ENCODE data around the gene ATF5. TPM values are rescaled to one million over a fixed set of nuclear protein-coding genes. Genes with fewer than 3 reads are reported as not detected.

The ATF5 gene
- total and polyA plus RNA-seq, 2 of the 13 experiments (the other 11 are each of a cell fraction or from before 2014, with no cell fraction given) = 5.2 to 10.3 TPM

DNA sequence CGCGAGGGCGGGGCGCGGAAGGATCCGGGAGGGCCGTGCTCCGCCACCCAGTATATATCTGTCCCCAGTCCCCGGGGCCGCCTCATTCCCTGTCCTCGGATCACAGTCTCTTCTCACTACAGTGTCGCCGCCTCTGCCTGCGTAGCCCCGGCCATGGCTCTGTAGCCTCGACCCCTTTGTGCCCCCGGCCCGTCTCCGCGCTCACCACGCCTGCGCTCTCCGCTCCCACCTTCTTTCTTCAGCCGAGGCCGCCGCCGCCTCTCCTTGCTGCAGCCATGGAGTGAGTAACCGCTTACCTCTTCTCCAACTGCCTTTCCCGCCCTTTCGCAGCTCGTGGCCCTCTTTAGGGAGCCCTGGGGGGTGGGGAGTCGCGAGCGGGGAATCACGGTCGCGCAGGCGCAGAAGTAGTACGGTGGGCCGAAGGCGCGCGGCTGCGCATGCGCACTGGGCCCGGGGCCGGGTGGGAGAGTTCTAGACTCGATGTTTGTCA, at the start of gene ATF5, which contains the start of gene NUP62 (continued):
- TF ChIP-seq ZNF264 (CRISPR knock-in tag; IDR thresholded peaks at IDR 0.05) (peak; percentile 79; the same call in 1 of the 2 replicates), TCF12 (IDR thresholded peaks at IDR 0.05) (no peak), TCF12 (CRISPR knock-in tag; IDR thresholded peaks at IDR 0.05) (no peak), SNRNP70 (IDR thresholded peaks at IDR 0.05; ENCODE audit: low read depth, low read length) (no peak), REL (CRISPR knock-in tag; conservative IDR thresholded peaks at IDR 0.05) (peak; percentile 70), RFXANK (CRISPR knock-in tag; IDR thresholded peaks at IDR 0.05) (peak; percentile 51; the same call in 1 of the 2 replicates), ZNF441 (CRISPR knock-in tag; IDR thresholded peaks at IDR 0.05; ENCODE audit: borderline replicate concordance) (no peak; the same call in 1 of the 2 replicates), DNMT1 (CRISPR knock-in tag; IDR thresholded peaks at IDR 0.05) (peak; percentile 27), U2AF1 (optimal IDR thresholded peaks at IDR 0.05; ENCODE audit: low read depth, low read length) (no peak), JUND (CRISPR knock-in tag; IDR thresholded peaks at IDR 0.05) (no peak), HMGA1 (CRISPR knock-in tag; conservative IDR thresholded peaks at IDR 0.05) (no peak), ZNF17 (CRISPR knock-in tag; IDR thresholded peaks at IDR 0.05) (no peak), ZNF335 (CRISPR knock-in tag; IDR thresholded peaks at IDR 0.05) (no peak), TCF7 (IDR thresholded peaks at IDR 0.05; ENCODE audit: low read depth) (no peak), ZNF792 (CRISPR knock-in tag; IDR thresholded peaks at IDR 0.05) (peak; percentile 87; the same call in 1 of the 2 replicates), ZSCAN21 (CRISPR knock-in tag; IDR thresholded peaks at IDR 0.05; ENCODE audit: borderline replicate concordance) (0 out of 2 replicates have a peak, but pooled peaks have one; percentile 76), ZNF652 (CRISPR knock-in tag; IDR thresholded peaks at IDR 0.05; ENCODE audit: borderline replicate concordance, low read depth) (0 out of 2 replicates have a peak, but pooled peaks have one; percentile 12), GATAD2A (CRISPR knock-in tag; IDR thresholded peaks at IDR 0.05) (no peak; the same call in 1 of the 2 replicates), CREB1 (IDR thresholded peaks at IDR 0.05) (no peak), CREB1 (CRISPR knock-in tag; IDR thresholded peaks at IDR 0.05) (no peak), SKI (IDR thresholded peaks at IDR 0.05; ENCODE audit: partially characterized antibody) (no peak), ZNF30 (CRISPR knock-in tag; IDR thresholded peaks at IDR 0.05) (peak; percentile 93), NFYC (CRISPR knock-in tag; IDR thresholded peaks at IDR 0.05) (no peak), KAT2B (IDR thresholded peaks at IDR 0.05; ENCODE audit: borderline replicate concordance, low read depth, low read length) (no peak)
- TF ChIP-seq, protein P1, sequence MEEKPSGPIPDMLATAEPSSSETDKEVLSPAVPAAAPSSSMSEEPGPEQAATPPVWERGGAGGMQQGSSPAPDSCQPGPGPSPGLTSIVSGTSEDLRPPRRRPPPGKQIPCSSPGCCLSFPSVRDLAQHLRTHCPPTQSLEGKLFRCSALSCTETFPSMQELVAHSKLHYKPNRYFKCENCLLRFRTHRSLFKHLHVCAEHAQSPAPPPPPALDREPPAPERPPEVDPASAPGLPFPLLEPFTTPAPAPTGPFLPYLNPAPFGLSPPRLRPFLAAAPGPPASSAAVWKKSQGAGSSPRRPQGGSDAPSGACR (CRISPR knock-in tag; IDR thresholded peaks at IDR 0.05) = no peak
- TF ChIP-seq, protein P2, sequence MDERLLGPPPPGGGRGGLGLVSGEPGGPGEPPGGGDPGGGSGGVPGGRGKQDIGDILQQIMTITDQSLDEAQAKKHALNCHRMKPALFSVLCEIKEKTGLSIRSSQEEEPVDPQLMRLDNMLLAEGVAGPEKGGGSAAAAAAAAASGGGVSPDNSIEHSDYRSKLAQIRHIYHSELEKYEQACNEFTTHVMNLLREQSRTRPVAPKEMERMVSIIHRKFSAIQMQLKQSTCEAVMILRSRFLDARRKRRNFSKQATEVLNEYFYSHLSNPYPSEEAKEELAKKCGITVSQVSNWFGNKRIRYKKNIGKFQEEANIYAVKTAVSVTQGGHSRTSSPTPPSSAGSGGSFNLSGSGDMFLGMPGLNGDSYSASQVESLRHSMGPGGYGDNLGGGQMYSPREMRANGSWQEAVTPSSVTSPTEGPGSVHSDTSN (CRISPR knock-in tag; IDR thresholded peaks at IDR 0.05) = no peak
- TF ChIP-seq, protein P3, sequence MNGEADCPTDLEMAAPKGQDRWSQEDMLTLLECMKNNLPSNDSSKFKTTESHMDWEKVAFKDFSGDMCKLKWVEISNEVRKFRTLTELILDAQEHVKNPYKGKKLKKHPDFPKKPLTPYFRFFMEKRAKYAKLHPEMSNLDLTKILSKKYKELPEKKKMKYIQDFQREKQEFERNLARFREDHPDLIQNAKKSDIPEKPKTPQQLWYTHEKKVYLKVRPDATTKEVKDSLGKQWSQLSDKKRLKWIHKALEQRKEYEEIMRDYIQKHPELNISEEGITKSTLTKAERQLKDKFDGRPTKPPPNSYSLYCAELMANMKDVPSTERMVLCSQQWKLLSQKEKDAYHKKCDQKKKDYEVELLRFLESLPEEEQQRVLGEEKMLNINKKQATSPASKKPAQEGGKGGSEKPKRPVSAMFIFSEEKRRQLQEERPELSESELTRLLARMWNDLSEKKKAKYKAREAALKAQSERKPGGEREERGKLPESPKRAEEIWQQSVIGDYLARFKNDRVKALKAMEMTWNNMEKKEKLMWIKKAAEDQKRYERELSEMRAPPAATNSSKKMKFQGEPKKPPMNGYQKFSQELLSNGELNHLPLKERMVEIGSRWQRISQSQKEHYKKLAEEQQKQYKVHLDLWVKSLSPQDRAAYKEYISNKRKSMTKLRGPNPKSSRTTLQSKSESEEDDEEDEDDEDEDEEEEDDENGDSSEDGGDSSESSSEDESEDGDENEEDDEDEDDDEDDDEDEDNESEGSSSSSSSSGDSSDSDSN (CRISPR knock-in tag; IDR thresholded peaks at IDR 0.05) = peak; percentile 74
- TF ChIP-seq, protein P4, sequence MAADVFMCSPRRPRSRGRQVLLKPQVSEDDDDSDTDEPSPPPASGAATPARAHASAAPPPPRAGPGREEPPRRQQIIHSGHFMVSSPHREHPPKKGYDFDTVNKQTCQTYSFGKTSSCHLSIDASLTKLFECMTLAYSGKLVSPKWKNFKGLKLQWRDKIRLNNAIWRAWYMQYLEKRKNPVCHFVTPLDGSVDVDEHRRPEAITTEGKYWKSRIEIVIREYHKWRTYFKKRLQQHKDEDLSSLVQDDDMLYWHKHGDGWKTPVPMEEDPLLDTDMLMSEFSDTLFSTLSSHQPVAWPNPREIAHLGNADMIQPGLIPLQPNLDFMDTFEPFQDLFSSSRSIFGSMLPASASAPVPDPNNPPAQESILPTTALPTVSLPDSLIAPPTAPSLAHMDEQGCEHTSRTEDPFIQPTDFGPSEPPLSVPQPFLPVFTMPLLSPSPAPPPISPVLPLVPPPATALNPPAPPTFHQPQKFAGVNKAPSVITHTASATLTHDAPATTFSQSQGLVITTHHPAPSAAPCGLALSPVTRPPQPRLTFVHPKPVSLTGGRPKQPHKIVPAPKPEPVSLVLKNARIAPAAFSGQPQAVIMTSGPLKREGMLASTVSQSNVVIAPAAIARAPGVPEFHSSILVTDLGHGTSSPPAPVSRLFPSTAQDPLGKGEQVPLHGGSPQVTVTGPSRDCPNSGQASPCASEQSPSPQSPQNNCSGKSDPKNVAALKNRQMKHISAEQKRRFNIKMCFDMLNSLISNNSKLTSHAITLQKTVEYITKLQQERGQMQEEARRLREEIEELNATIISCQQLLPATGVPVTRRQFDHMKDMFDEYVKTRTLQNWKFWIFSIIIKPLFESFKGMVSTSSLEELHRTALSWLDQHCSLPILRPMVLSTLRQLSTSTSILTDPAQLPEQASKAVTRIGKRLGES (CRISPR knock-in tag; IDR thresholded peaks at IDR 0.05; ENCODE audit: borderline replicate concordance) = peak; percentile 76
